ENCODE measurements around the gene AGBL3. TPM values are rescaled to one million over a fixed set of nuclear protein-coding genes. Genes with fewer than 3 reads are reported as not detected.

Gene AGBL3
- total and polyA plus RNA-seq, 2 experiments from 2014 or later: 3.2 to 5.6 TPM

- H3K4me3 ChIP-seq: no peak overlapping the region
- Mint-ChIP-seq H3K27ac (no peak overlapping the region), H3K4me3 (no peak overlapping the region), H3K36me3 (ENCODE audit: low read depth) (no peaks in the 10 kb centered on the region), H3K4me1 (no peaks in the 10 kb centered on the region), H3K9me3 (peaks cover 3% of the 10 kb centered on the region; the same call in 1 of the 3 replicates), H3K27me3 (ENCODE audit: insufficient read depth, low read depth, poor library complexity) (peaks cover 4% of the 10 kb centered on the region)
- no peaks in the 10 kb centered on the region for H3K36me3 ChIP-seq (ENCODE audit: insufficient read depth)
- H3F3A ChIP-seq (replicated peaks; ENCODE audit: low read depth): no peaks in the 10 kb centered on the region
- no peaks in the 10 kb centered on the region for H3K4me1 ChIP-seq (ENCODE audit: insufficient read depth)
- no peak overlapping the region for H3K27ac ChIP-seq (ENCODE audit: low read depth)
- TF ChIP-seq, protein P1, sequence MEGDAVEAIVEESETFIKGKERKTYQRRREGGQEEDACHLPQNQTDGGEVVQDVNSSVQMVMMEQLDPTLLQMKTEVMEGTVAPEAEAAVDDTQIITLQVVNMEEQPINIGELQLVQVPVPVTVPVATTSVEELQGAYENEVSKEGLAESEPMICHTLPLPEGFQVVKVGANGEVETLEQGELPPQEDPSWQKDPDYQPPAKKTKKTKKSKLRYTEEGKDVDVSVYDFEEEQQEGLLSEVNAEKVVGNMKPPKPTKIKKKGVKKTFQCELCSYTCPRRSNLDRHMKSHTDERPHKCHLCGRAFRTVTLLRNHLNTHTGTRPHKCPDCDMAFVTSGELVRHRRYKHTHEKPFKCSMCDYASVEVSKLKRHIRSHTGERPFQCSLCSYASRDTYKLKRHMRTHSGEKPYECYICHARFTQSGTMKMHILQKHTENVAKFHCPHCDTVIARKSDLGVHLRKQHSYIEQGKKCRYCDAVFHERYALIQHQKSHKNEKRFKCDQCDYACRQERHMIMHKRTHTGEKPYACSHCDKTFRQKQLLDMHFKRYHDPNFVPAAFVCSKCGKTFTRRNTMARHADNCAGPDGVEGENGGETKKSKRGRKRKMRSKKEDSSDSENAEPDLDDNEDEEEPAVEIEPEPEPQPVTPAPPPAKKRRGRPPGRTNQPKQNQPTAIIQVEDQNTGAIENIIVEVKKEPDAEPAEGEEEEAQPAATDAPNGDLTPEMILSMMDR (conservative IDR thresholded peaks at IDR 0.05; ENCODE audit: low read depth in 2 of 2): no peak
- no peak for TF ChIP-seq JUNB (IDR thresholded peaks at IDR 0.05; ENCODE audit: unreplicated experiment)
- no peak for TF ChIP-seq POLR2AphosphoS5 (IDR thresholded peaks at IDR 0.05; ENCODE audit: low read depth)
- TF ChIP-seq ZNF462 (CRISPR knock-in tag; IDR thresholded peaks at IDR 0.05): no peak
- TF ChIP-seq REST (IDR thresholded peaks at IDR 0.05; ENCODE audit: unreplicated experiment): no peak
- TF ChIP-seq EZH2 (IDR thresholded peaks at IDR 0.05; ENCODE audit: low read depth, unreplicated experiment): no peak
- TF ChIP-seq ZNF331 (CRISPR knock-in tag; IDR thresholded peaks at IDR 0.05; ENCODE audit: low read depth): no peak
- TF ChIP-seq NANOG (IDR thresholded peaks at IDR 0.05; ENCODE audit: borderline replicate concordance): no peak
- TF ChIP-seq EZH2phosphoT487 (IDR thresholded peaks at IDR 0.05; ENCODE audit: unreplicated experiment): no peak
- no peak for TF ChIP-seq CREB1 (CRISPR knock-in tag; IDR thresholded peaks at IDR 0.05; ENCODE audit: low read depth)
- TF ChIP-seq, protein P2, sequence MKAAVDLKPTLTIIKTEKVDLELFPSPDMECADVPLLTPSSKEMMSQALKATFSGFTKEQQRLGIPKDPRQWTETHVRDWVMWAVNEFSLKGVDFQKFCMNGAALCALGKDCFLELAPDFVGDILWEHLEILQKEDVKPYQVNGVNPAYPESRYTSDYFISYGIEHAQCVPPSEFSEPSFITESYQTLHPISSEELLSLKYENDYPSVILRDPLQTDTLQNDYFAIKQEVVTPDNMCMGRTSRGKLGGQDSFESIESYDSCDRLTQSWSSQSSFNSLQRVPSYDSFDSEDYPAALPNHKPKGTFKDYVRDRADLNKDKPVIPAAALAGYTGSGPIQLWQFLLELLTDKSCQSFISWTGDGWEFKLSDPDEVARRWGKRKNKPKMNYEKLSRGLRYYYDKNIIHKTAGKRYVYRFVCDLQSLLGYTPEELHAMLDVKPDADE (IDR thresholded peaks at IDR 0.05): no peak
- TF ChIP-seq ZNF114 (CRISPR knock-in tag; IDR thresholded peaks at IDR 0.05): no peak
- ATAC-seq: no peak
- DNase-seq (ENCODE audit: low spot score): no peak
- H3K27me3 ChIP-seq (ENCODE audit: insufficient read depth): no peaks in the 10 kb centered on the region
- no peaks in the 10 kb centered on the region for H4K20me1 ChIP-seq (replicated peaks; ENCODE audit: insufficient read depth)
- H3K9me2 ChIP-seq (ENCODE audit: insufficient read depth): no peaks in the 10 kb centered on the region
- H3K4me2 ChIP-seq: no peak overlapping the region
- H3K79me2 ChIP-seq (replicated peaks; ENCODE audit: insufficient read depth): no peaks in the 10 kb centered on the region
- no peak overlapping the region for H2AFZ ChIP-seq
Measured at GRCh38 chr7:135023622-135024021, 37.3 kb downstream of the AGBL3 start.
